B cell (primary cell): ENCODE results near the gene KCNQ5. TPM values are rescaled to one million over a fixed set of nuclear protein-coding genes. Genes with fewer than 3 reads are reported as not detected.

Experiments
- ATAC-seq: fragments of 200-7000 bp; cut with Tn5 transposase; one replicate; pipeline ENCODE4 v1.10.0; 2021; ENCODE audit warnings: low read depth, mild to moderate bottlenecking, moderate number of reproducible peaks, moderate library complexity
- CTCF ChIA-PET: fragments of 350-600 bp; sonication (Branson Sonifier 250); formaldehyde crosslinking; loops from one replicate; lab custom pipeline; 2021; ENCODE audit warnings: antibody characterized with exemption, inconsistent platforms; lab: Charles Lee
- POLR2A ChIA-PET: fragments of 350-600 bp; sonication (Branson Sonifier 250); formaldehyde crosslinking; loops from one replicate; lab custom pipeline; 2021; ENCODE audit warnings: antibody characterized with exemption; lab: Charles Lee
- DNase-seq: peaks from one replicate; pipeline ENCODE4 v3.0.0; 2013
- H2AFZ ChIP-seq: 2 replicates; pipeline ENCODE4 v1.6.1; 2012; ENCODE audit warnings: mild to moderate bottlenecking, low read depth, low read length; ENCODE audit not compliant: insufficient read depth, poor library complexity, severe bottlenecking
- H3K27ac ChIP-seq, 2 donors: 1 replicate in 1 of 2; 2 replicates in 1 of 2; pipeline ENCODE4 v1.5.1; 2012 to 2013; ENCODE audit warnings: low read length in 2 of 2, mild to moderate bottlenecking in 2 of 2, moderate library complexity in 1 of 2
- H3K27me3 ChIP-seq, 4 experiments: fragments of 200-600 bp in 1 of 4; sonication (generic) in 1 of 4; replicated peaks in 1 of 4; 1 replicate in 2 of 4; 2 replicates in 2 of 4; pipeline versions ENCODE4 v1.6.1 to v1.7.0; 2013 to 2016; ENCODE audit warnings: low read length in 3 of 4, mild to moderate bottlenecking in 2 of 4, mixed read lengths in 1 of 4, moderate library complexity in 1 of 4; ENCODE audit not compliant: insufficient read depth in 4 of 4, control insufficient read depth in 3 of 4; ENCODE audit errors: control extremely low read depth in 1 of 4
- H3K36me3 ChIP-seq, 2 experiments: replicated peaks in 1 of 2; 1 replicate in 1 of 2; 2 replicates in 1 of 2; pipeline versions ENCODE4 v1.6.1 to v1.7.1; 2013; ENCODE audit warnings: low read length in 1 of 2; ENCODE audit not compliant: insufficient read depth in 2 of 2, control insufficient read depth in 1 of 2; ENCODE audit errors: control extremely low read depth in 1 of 2, extremely low read depth in 1 of 2
- H3K4me1 ChIP-seq, 2 donors: fragments of 200-600 bp in 1 of 2; sonication (generic) in 1 of 2; 1 replicate in 1 of 2; 2 replicates in 1 of 2; pipeline versions ENCODE4 v1.5.1 to v1.6.1; 2013 to 2017; ENCODE audit warnings: low read length in 2 of 2; ENCODE audit not compliant: control insufficient read depth in 2 of 2, insufficient read depth in 2 of 2
- H3K4me2 ChIP-seq: replicated peaks from 2 replicates; pipeline ENCODE3; 2012; ENCODE audit warnings: mild to moderate bottlenecking, low read depth, low read length; ENCODE audit not compliant: poor library complexity, severe bottlenecking
- H3K4me3 ChIP-seq, 5 experiments: fragments of 200-600 bp in 1 of 5; sonication (generic) in 1 of 5; 1 replicate in 3 of 5; 2 replicates in 2 of 5; pipeline versions ENCODE4 v1.5.1 to v1.7.0; 2011 to 2016; ENCODE audit warnings: low read length in 4 of 5, mild to moderate bottlenecking in 4 of 5, low read depth in 2 of 5, control low read depth in 1 of 5, moderate library complexity in 1 of 5; ENCODE audit not compliant: insufficient read depth in 1 of 5; ENCODE audit errors: control extremely low read depth in 1 of 5, extremely low read depth in 1 of 5
- H3K79me2 ChIP-seq: fragments of 200-600 bp; sonication (generic); one replicate; pipeline ENCODE4 v1.6.0; 2016; ENCODE audit warnings: low read length; ENCODE audit not compliant: control insufficient read depth, insufficient read depth
- H3K9ac ChIP-seq: fragments of 200-600 bp; sonication (generic); 2 replicates; pipeline ENCODE4 v1.6.1; 2017; ENCODE audit warnings: mild to moderate bottlenecking, low read length, moderate library complexity
- H3K9me3 ChIP-seq, 3 donors: one replicate each; pipeline versions ENCODE4 v1.6.1 to v1.7.1; 2013; ENCODE audit warnings: low read length in 2 of 3; ENCODE audit not compliant: control insufficient read depth in 2 of 3, insufficient read depth in 1 of 3; ENCODE audit errors: control extremely low read depth in 1 of 3
- H4K20me1 ChIP-seq: 2 replicates; pipeline ENCODE4 v1.6.0; 2012; ENCODE audit warnings: mild to moderate bottlenecking, low read length; ENCODE audit not compliant: insufficient read depth, control insufficient read depth, poor library complexity, severe bottlenecking
- H3K27ac Mint-ChIP-seq: one replicate; pipeline ENCODE4 v1.8.0; 2021; ENCODE audit warnings: mixed read lengths
- H3K27me3 Mint-ChIP-seq: one replicate; pipeline ENCODE4 v1.8.0; 2021; ENCODE audit warnings: mixed read lengths
- H3K4me1 Mint-ChIP-seq: one replicate; pipeline ENCODE4 v1.8.0; 2021; ENCODE audit warnings: mixed read lengths
- H3K4me3 Mint-ChIP-seq: one replicate; pipeline ENCODE4 v1.8.0; 2021; ENCODE audit warnings: mixed read lengths
- H3K9me3 Mint-ChIP-seq: one replicate; pipeline ENCODE4 v1.8.0; 2022; ENCODE audit warnings: mixed read lengths; ENCODE audit not compliant: insufficient read depth
- CTCF ChIP-seq: fragments of 200-600 bp; IDR thresholded peaks from one replicate; pipeline ENCODE4 v1.8.0; 2022; ENCODE audit warnings: antibody characterized with exemption, mild to moderate bottlenecking
- EZH2 ChIP-seq: IDR thresholded peaks from 2 replicates; pipeline ENCODE4 v1.6.1; 2012; ENCODE audit warnings: borderline replicate concordance, low read depth, mild to moderate bottlenecking, moderate library complexity, low read length; ENCODE audit not compliant: insufficient read depth, poor library complexity, severe bottlenecking
- WGBS: methylation state at CpG from one replicate; pipeline ENCODE4 v1.1.5; 2013; ENCODE audit warnings: missing lambda C conversion rate; ENCODE audit not compliant: insufficient coverage; 5-methylcytosine and 5-hydroxymethylcytosine counted together
- intact Hi-C: fragments of 100-400 bp; cut with micrococcal nuclease; formaldehyde crosslinking; loops from one replicate; pipeline ENCODE4 v1.10.0; 2022
- polyA plus RNA-seq: library from polyadenylated mRNA; depleted of rRNA; stranded (reverse); fragments of >200 nt; gene quantifications from 2 replicates; pipeline ENCODE4 v1.2.3, GENCODE V29; 2012
- total RNA-seq, 2 donors: library from RNA; stranded (reverse); fragments of 120-200 nt in 1 of 2; gene quantifications; 1 replicate in 1 of 2; 2 replicates in 1 of 2; pipeline versions ENCODE4 v1.2.3 to v1.2.4, GENCODE V29; 2013 to 2022

KCNQ5 gene
- total and polyA plus RNA-seq, 2 donors (not counting 1 experiment from before 2014, with no cell fraction given): 2.3 to 9.4 TPM

GRCh38 chr6:72620871-72621290 is 983 bp upstream of the KCNQ5 start:
- H3K4me1 Mint-ChIP-seq: peaks cover 43% of the 10 kb centered on the region
- peak overlapping the region; percentile 97 for H2AFZ ChIP-seq

More at GRCh38 chr6:72620871-72621290, 983 bp upstream of the KCNQ5 start:
- peak overlapping the region; percentile 85 for H3K9ac ChIP-seq
- H3K27ac ChIP-seq: no peak overlapping the region
- no peak for DNase-seq
- WGBS: 10% methylated on average over 18 of the region's 21 CpGs
- peaks cover 13% of the 10 kb centered on the region for H3K79me2 ChIP-seq
- Mint-ChIP-seq H3K4me3 (peak overlapping the region; percentile 96), H3K27ac (peak overlapping the region; percentile 90), H3K9me3 (no peaks in the 10 kb centered on the region), H3K27me3 (no peaks in the 10 kb centered on the region)
- no peak for ATAC-seq
- H3K9me3 ChIP-seq: no peaks in the 10 kb centered on the region
- H3K36me3 ChIP-seq: no peaks in the 10 kb centered on the region
- H4K20me1 ChIP-seq: no peaks in the 10 kb centered on the region
- TF ChIP-seq CTCF (no peak), EZH2 (no peak)
- intact Hi-C loops: loop anchor here (1.0 to 5.0 kb wide), 6 partner anchors 126 to 1954 kb away; partner anchors contain the start of genes EEF1A1 and SMAP1
- peak overlapping the region; percentile 65 to 89 (median 69) for H3K4me3 ChIP-seq
- CTCF ChIA-PET: interaction anchor here (0.7 to 13.4 kb wide), 16 partner anchors 8 to 705 kb away, joined by 3 to 586 read pairs (median 4); no protein-coding TSS in a partner anchor
- POLR2A ChIA-PET: interaction anchor here (1.1 kb wide), 1 partner anchor 509 kb away, joined by 3 read pairs; no protein-coding TSS in a partner anchor
- H3K4me2 ChIP-seq: peak overlapping the region; percentile 100
- H3K27me3 ChIP-seq: no peaks in the 10 kb centered on the region
- H3K4me1 ChIP-seq: peaks cover 28 to 32% of the 10 kb centered on the region in 2 donors
